ENCODE data around the gene MVD.
A peak's percentile ranks its signal among the peaks of the same experiment; 100 is the strongest.
"Not testable (repeated sequence)": the region's sequence is repeated elsewhere in the genome, so short reads cannot be mapped to it uniquely, and the experiment has no call there.

The MVD gene

GRCh38 chr16:88681084-88681680, 18.3 kb upstream of the MVD start:
- DNase-seq, result no peak

DNA sequence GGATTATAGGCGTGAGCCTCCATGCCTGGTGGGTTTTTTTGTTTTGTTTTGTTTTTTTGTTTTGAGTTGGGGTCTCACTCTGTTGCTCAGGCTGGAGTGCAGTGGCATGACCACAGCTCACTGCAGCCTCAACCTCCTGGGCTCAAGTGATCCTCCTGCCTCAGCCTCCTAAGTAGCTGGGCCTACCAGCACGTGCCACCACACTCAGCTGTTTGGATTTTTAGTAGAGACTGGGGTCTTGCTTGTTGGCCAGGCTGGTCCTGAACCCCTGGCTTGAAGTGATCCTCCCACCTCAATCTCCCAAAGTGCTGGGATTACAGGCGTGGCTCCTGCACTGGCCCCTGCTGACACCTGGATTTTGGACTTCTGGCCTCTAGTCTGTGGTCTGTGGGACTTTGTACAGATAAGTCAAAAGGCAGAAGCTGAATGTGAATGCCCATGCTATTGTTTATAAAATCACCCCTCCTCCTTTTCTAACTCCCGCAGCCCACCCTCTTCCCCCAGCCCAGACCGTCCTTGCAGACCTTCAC, 17.7 kb upstream of the MVD start:
- DNase-seq, result no peak

- DNase-seq, result no peak
These were observed 15.5 kb upstream of the MVD start for GRCh38 chr16:88678224-88678979.

GRCh38 chr16:88677721-88678120, 14.8 kb upstream of the MVD start:
- no peak for DNase-seq

DNA sequence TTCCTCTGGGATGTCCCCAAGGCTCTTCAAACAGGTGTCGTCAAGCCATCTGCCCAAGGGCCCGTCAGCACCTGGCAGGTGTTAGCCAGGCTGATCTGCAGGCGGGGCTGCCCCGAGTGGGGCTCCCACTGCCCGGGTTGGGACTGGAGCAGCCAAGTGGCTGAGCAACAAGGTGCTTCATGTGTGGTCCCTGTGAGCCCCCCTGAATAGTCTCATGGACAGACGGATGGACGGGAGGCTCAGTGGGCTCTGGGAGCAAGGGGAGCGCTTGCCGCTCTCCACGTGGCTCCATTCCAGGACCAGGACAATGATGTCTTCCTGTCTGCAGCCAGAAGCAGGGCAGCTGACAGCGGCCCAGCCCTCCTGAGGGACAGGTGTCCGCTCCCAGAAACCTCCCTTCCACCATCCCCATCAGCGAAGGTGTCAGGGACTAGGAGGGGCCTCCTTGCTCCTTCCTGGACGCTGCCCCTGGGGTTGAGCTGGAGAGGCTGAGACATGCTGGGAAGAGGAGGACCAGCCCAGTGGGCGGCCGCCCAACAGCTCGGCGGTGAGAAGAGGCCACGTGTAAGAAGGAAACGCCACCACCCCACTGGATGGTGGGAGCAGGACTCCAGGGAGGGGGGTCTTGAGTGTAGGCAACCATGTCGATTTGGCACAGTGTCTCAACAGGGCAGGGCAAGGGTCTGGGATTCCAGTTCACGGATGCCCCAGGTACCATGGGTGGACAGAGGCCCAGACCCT, 13.8 kb upstream of the MVD start:
- no peak for DNase-seq

DNA sequence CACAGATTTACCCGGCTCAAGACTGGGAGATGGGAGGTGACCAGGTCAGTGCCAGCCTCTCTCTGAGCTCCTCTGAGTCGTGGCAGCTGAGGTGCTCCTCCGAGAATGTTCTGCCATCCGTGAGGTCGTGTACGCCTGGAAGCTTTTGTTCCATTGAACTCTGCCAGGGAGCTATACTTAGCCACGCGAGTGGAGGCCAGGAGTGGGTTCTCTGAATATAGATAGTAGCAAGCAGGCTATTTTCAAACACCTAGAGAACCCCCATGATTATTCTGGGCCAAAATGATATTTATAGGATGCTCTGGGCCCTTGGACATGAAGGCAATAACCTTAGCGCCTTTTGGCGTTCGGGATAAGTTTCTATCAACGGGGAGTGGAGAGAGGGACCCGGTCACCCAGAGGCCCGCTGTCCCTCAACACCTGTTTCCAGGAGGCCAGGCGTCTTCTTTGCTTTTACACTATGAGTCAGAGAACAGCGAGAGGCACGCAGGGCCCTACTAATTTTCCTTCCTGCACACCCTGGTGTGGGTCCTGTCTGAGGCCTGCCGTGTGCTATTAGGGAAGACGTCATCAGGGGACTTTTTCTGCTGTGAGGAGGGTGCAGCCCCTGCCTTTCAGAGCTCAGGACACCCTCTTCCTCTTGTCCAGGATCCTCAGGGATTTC, 11.0 kb upstream of the MVD start:
- no peak for DNase-seq

- DNase-seq, result no peak
These were observed 9.9 kb upstream of the MVD start for GRCh38 chr16:88672776-88673175.

- no peak for DNase-seq
These were observed 8.9 kb upstream of the MVD start for GRCh38 chr16:88671806-88672205.

DNA sequence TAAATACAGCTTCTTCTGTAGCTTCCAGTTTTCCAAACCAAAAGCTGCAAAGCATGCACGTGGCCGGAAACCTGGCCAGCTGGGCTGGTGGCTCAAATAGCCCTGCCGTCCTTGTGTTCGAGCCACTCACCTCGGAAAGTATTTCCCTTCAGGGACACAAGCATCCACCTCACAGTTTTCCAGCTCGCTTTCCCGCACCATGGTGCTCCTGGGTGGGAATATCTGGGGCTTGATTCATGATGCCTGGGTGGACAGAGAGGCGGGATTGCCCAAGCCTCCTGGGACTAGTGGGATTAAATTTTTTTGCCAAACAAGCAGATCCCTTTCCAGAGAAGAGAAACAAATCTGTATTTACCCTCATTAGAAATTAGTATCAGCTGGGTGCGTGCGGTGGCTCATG, 7.1 kb upstream of the MVD start:
- DNase-seq, result no peak

DNA sequence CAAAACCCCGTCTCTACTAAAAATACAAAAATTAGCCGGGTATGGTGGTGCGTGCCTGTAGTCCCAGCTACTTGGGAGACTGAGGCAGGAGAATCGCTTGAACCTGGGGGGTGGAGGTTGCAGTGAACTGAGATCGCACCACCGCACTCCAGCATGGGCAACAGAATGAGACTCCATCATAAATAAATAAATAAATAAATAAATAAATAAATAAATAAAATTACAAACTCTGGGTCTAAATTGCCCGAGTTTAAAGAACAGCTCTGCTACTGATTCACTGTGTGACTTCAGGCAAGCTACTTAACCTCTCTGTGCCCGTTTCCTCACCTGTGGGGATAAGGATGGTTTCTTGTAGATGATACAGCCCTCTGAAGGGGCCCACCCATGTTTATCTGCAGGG, 6.6 kb upstream of the MVD start:
- DNase-seq, result not testable (repeated sequence)

DNA sequence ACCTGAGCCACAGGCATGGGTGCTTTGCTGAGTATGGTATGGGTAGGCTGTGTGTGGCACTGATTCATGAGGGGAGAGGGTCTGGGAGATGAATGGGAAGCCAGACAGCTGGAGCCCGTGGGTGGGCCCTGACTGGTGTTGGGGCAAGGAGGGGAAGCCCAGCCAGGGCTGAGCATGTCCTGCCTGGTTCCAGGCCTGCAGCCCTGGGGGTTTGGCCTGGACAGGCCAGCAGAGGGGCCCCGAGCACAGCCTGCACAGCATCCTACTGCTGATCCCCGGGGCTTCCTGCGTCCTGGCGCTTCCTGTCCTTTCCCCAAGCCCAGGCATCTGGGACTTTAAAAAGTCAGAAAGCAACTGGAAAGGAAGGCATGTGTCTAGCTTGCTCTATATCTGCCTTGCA, 4.6 kb upstream of the MVD start:
- no peak for DNase-seq

DNA sequence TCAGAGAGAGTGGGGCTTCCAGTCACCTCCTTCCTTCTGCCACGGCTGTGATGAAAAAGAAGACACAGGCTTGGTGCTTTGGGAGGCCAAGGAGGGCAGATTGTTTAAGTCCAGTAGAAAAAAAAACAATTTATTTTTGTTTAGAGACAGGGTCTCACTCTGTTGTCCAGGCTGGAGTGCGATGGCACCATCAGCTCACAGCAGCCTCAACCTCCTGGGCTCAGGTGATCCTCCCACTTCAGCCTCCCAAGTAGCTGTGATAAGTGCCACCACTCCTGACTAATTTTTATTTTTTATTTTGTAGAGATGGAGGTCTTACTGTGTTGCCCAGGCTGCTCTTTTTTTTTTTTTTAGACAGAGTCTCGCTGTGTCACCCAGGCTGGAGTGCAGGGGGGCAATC, 2.7 kb upstream of the MVD start:
- DNase-seq, result no peak

- DNase-seq, result no peak
These were observed 2.3 kb upstream of the MVD start for GRCh38 chr16:88665148-88665547.

GRCh38 chr16:88662222-88662842, 559 bp downstream of the MVD start:
- no peak for DNase-seq

GRCh38 chr16:88661468-88661867, 1.4 kb downstream of the MVD start:
- no peak for DNase-seq

- DNase-seq, result no peak
These were observed 3.7 kb downstream of the MVD start for GRCh38 chr16:88659160-88659559.

DNA sequence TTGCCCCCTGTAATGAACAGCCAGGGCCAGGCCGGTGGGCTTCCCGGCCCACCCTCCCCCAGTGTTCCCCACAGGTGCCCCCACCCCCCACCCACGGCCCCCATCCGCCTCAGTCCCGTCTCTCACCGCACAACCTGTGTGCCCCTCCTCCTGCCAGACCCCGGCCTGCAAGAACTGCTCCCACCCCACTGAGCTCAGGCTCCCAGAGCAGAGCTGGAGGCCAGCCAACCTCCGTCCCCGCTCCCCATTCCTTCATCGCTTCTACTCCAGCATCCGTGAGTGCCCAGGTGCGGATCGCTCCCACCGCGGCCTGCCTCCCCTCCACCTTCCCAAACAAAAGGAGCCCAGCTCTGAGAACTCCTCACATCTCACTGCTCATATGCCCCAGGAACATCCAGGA, 4.2 kb downstream of the MVD start:
- DNase-seq, result peak; percentile 9

- DNase-seq, result no peak
These were observed 5.5 kb downstream of the MVD start for GRCh38 chr16:88657371-88657770.

GRCh38 chr16:88656291-88656980, 6.5 kb downstream of the MVD start:
- DNase-seq, result no peak

DNA sequence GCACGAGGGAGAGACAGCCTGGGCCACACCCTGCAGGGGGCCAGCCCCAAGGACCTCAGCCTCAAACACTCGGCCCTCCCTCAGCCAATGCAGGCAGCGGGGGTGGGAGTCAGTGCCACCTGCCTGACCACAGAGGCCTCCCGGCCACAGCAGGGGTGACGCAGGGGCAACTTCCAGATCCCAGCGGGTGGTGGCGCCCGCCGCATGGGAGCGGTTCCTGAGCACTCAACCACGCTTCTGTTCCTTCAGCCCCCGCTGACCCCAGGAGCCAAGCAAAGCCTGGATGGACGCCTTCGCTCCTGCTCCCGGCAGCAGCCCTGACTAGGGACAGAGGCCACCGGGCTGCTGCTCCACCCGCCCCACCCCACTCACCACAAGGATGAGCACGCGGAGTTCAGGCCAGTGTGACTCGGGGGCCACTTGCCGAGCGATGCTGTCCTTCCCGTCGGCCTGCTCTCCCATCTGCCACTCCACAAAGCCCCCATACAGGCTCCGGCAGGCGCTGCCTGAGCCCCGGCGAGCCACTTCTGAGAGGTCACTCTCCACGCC, 7.1 kb downstream of the MVD start:
- no peak for DNase-seq

DNA sequence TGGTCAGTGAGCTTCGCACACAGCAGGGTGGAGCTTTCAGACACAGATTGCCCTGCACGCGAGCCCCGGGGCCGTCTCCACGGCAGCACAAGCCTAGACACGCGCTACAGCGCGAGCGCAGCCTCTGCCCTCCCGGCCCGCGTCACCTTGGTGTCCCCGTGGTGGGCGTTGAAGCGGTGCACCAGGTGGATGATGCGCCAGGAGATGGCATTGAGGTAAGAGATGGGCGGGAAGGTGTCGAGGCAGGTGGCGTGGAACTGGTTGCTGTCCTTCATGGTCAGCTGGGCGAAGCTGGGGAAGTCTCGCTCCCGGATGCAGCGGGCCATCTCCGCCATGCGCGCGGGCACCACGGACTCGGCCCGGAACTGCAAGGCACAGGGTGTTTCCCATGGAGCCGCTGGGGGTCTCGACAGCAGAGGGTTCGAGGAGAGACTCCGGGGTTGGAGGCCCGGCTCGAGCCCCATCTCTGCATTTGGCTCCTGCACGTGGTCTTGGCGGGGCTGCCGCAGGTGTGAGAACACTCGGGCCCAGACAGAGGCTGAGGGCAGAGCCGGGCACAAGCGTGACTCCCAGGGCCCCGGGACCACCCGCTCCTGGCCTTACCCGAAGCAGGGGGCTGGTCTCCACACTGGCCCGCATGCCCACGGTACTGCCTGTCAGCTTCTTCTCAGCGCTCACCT, 7.7 kb downstream of the MVD start:
- DNase-seq, result no peak

All from DMS79 treated with DMSO at 0.1 percent for 48 hours (cell line).